H1 (cell line): ENCODE results near the gene ITPK1. TPM values are rescaled to one million over a fixed set of nuclear protein-coding genes. Genes with fewer than 3 reads are reported as not detected.

ENCODE experiments used
- CTCF ChIA-PET: fragments of 300-600 bp; sonication (Branson Sonifier 250); formaldehyde crosslinking; loops from one replicate; lab custom pipeline; 2021; ENCODE audit not compliant: partially characterized antibody; lab: Charles Lee
- POLR2A ChIA-PET: fragments of 300-600 bp; sonication (Branson Sonifier 250); formaldehyde crosslinking; loops from one replicate; lab custom pipeline; 2021; ENCODE audit warnings: inconsistent platforms; ENCODE audit not compliant: partially characterized antibody; lab: Charles Lee
- DNase-seq, 2 experiments: peaks; one replicate each; pipeline versions ENCODE4 v3.0.0 to v3.0.0-alpha.2; 2010 to 2022; ENCODE audit warnings: low spot score in 2 of 2, low read depth in 1 of 2, mixed read lengths in 1 of 2
- FAIRE-seq: peaks from 2 replicates; lab custom pipeline; 2011; peaks lifted over from hg19 to GRCh38; lab: Jason Lieb, UNC
- H2AFZ ChIP-seq: 2 replicates; pipeline ENCODE4 v1.8.1; 2012; ENCODE audit warnings: low read length, inconsistent platforms
- H2AK5ac ChIP-seq: 2 replicates; pipeline ENCODE4 v1.6.1; 2013; ENCODE audit warnings: low read depth, low read length
- H2BK120ac ChIP-seq: replicated peaks from 2 replicates; pipeline ENCODE3; 2013; ENCODE audit warnings: low read depth, low read length, inconsistent platforms
- H2BK12ac ChIP-seq: 2 replicates; pipeline ENCODE4 v1.6.1; 2013; ENCODE audit warnings: low read depth, low read length
- H2BK15ac ChIP-seq: 2 replicates; pipeline ENCODE4 v1.6.1; 2013; ENCODE audit warnings: low read length
- H2BK20ac ChIP-seq: 2 replicates; pipeline ENCODE4 v1.6.1; 2013; ENCODE audit warnings: low read length
- H2BK5ac ChIP-seq: 2 replicates; pipeline ENCODE4 v1.6.1; 2013; ENCODE audit warnings: low read depth, low read length
- H3K14ac ChIP-seq: 2 replicates; pipeline ENCODE4 v1.6.1; 2013; ENCODE audit warnings: inconsistent platforms; ENCODE audit not compliant: insufficient read length
- H3K18ac ChIP-seq: 2 replicates; pipeline ENCODE4 v1.6.1; 2013; ENCODE audit warnings: low read length; ENCODE audit errors: extremely low read depth
- H3K23ac ChIP-seq: 2 replicates; pipeline ENCODE4 v1.6.1; 2013; ENCODE audit warnings: inconsistent platforms; ENCODE audit not compliant: insufficient read length
- H3K23me2 ChIP-seq: 2 replicates; pipeline ENCODE4 v1.6.1; 2013; ENCODE audit warnings: low read depth, low read length
- H3K27ac ChIP-seq: 2 replicates; pipeline ENCODE4 v1.6.1; 2011; ENCODE audit warnings: low read depth, low read length, inconsistent platforms
- H3K27me3 ChIP-seq, 4 experiments: replicated peaks in 1 of 4; 1 replicate in 1 of 4; 2 replicates in 3 of 4; pipeline versions ENCODE4 v1.6.1 to v1.8.1; 2011 to 2013; ENCODE audit warnings: low read length in 3 of 4, mild to moderate bottlenecking in 3 of 4, inconsistent platforms in 2 of 4, mixed read lengths in 2 of 4, moderate library complexity in 1 of 4; ENCODE audit not compliant: control insufficient read depth in 3 of 4, insufficient read depth in 3 of 4; ENCODE audit errors: extremely low read depth in 1 of 4
- H3K36me3 ChIP-seq, 4 experiments: 2 replicates each; pipeline versions ENCODE4 v1.6.1 to v1.8.1; 2011 to 2013; ENCODE audit warnings: mild to moderate bottlenecking in 4 of 4, low read length in 3 of 4, moderate library complexity in 2 of 4, control low read depth in 1 of 4, inconsistent platforms in 1 of 4; ENCODE audit not compliant: insufficient read depth in 4 of 4, control insufficient read depth in 2 of 4
- H3K4ac ChIP-seq: replicated peaks from 2 replicates; pipeline ENCODE3; 2013; ENCODE audit warnings: low read length, low read depth, mixed read lengths, inconsistent platforms; ENCODE audit not compliant: insufficient read length
- H3K4me1 ChIP-seq, 4 experiments: replicated peaks in 1 of 4; 1 replicate in 1 of 4; 2 replicates in 3 of 4; pipeline versions ENCODE4 v1.6.1 to v1.8.1; 2011 to 2013; ENCODE audit warnings: low read length in 3 of 4, inconsistent platforms in 2 of 4, mixed read lengths in 1 of 4; ENCODE audit not compliant: insufficient read depth in 4 of 4, control insufficient read depth in 3 of 4
- H3K4me2 ChIP-seq, 2 experiments: 2 replicates each; pipeline versions ENCODE4 v1.6.1 to v1.8.1; 2011 to 2013; ENCODE audit warnings: low read depth in 2 of 2, low read length in 2 of 2, control low read depth in 1 of 2, inconsistent platforms in 1 of 2, mild to moderate bottlenecking in 1 of 2; ENCODE audit not compliant: insufficient read depth in 1 of 2
- H3K4me3 ChIP-seq, 4 experiments: fragments of 200-600, 300-600 bp in 1 of 4; sonication (generic), shearing (Covaris generic), sonication (Bioruptor Twin) in 1 of 4; 2 replicates each; pipeline versions ENCODE4 v1.5.1 to v1.8.1; 2011 to 2016; ENCODE audit warnings: low read length in 4 of 4, low read depth in 3 of 4, control low read depth in 2 of 4, inconsistent platforms in 2 of 4, mild to moderate bottlenecking in 2 of 4, mixed read lengths in 1 of 4, moderate library complexity in 1 of 4; ENCODE audit not compliant: insufficient read depth in 2 of 4; ENCODE audit errors: extremely low read depth in 1 of 4
- H3K56ac ChIP-seq: replicated peaks from 2 replicates; pipeline ENCODE3; 2013; ENCODE audit warnings: low read depth, mild to moderate bottlenecking, mixed read lengths, low read length, inconsistent platforms; ENCODE audit not compliant: insufficient read length
- H3K79me1 ChIP-seq: 2 replicates; pipeline ENCODE4 v1.6.1; 2013; ENCODE audit warnings: low read depth, low read length, control low read depth
- H3K79me2 ChIP-seq, 2 experiments: 2 replicates each; pipeline versions ENCODE4 v1.6.1 to v1.8.1; 2012 to 2013; ENCODE audit warnings: low read length in 2 of 2, mild to moderate bottlenecking in 2 of 2, inconsistent platforms in 1 of 2; ENCODE audit not compliant: insufficient read depth in 2 of 2, control insufficient read depth in 1 of 2
- H3K9ac ChIP-seq, 4 experiments: replicated peaks in 1 of 4; 1 replicate in 1 of 4; 2 replicates in 3 of 4; pipeline versions ENCODE4 v1.6.1 to v1.8.1; 2011 to 2013; ENCODE audit warnings: low read depth in 3 of 4, low read length in 3 of 4, control low read depth in 2 of 4, mild to moderate bottlenecking in 2 of 4, moderate library complexity in 2 of 4, inconsistent platforms in 1 of 4; ENCODE audit errors: extremely low read depth in 1 of 4
- H3K9me3 ChIP-seq, 2 experiments: 2 replicates each; pipeline versions ENCODE4 v1.6.1 to v1.8.1; 2012 to 2013; ENCODE audit warnings: mild to moderate bottlenecking in 2 of 2, moderate library complexity in 2 of 2, control low read depth in 1 of 2, inconsistent platforms in 1 of 2, low read depth in 1 of 2, low read length in 1 of 2, mixed read lengths in 1 of 2; ENCODE audit not compliant: insufficient read depth in 2 of 2
- H4K20me1 ChIP-seq, 2 experiments: replicated peaks in 1 of 2; 2 replicates each; pipeline versions ENCODE3 to v1.8.1; 2011 to 2013; ENCODE audit warnings: inconsistent platforms in 2 of 2, low read length in 2 of 2, mild to moderate bottlenecking in 1 of 2; ENCODE audit not compliant: insufficient read depth in 2 of 2, control insufficient read depth in 1 of 2
- H4K5ac ChIP-seq: 2 replicates; pipeline ENCODE4 v1.6.1; 2013; ENCODE audit warnings: low read length, low read depth, mixed read lengths, inconsistent platforms; ENCODE audit not compliant: insufficient read length
- H4K8ac ChIP-seq: 2 replicates; pipeline ENCODE4 v1.8.0; 2013; ENCODE audit warnings: mild to moderate bottlenecking, moderate library complexity, low read length, inconsistent platforms; ENCODE audit not compliant: insufficient read depth; ENCODE audit errors: extremely low read depth
- H4K91ac ChIP-seq: replicated peaks from 2 replicates; pipeline ENCODE3; 2013; ENCODE audit warnings: low read length, mixed read lengths, inconsistent platforms; ENCODE audit not compliant: insufficient read length
- BRCA1 ChIP-seq: IDR thresholded peaks from 2 replicates; pipeline ENCODE4 v1.6.1; 2012; ENCODE audit warnings: low read depth, low read length, improper control_type of control experiment
- CBX5 ChIP-seq: fragments of 300-800, 300-1000 bp; sonication (generic); IDR thresholded peaks from 2 replicates; pipeline ENCODE4 v1.7.1; 2016; ENCODE audit warnings: antibody characterized with exemption, low read length, low read depth
- CTCF ChIP-seq, 3 experiments: IDR thresholded peaks; 1 replicate in 2 of 3; 2 replicates in 1 of 3; pipeline versions ENCODE4 v1.5.1 to v1.6.1; 2011; ENCODE audit warnings: low read length in 3 of 3, mild to moderate bottlenecking in 3 of 3, inconsistent platforms in 2 of 3, low read depth in 1 of 3, moderate library complexity in 1 of 3; ENCODE audit not compliant: insufficient read depth in 1 of 3; ENCODE audit errors: control extremely low read depth in 1 of 3
- EGR1 ChIP-seq: IDR thresholded peaks from 2 replicates; pipeline ENCODE4 v1.6.1; 2011; ENCODE audit warnings: low read depth, low read length, borderline replicate concordance
- HDAC2 ChIP-seq, 2 experiments: fragments of 300-600 bp in 1 of 2; sonication (generic) in 1 of 2; IDR thresholded peaks; 2 replicates each; pipeline ENCODE4 v1.6.1; 2011 to 2012; ENCODE audit warnings: low read depth in 2 of 2, low read length in 2 of 2, mild to moderate bottlenecking in 2 of 2, moderate library complexity in 2 of 2, borderline replicate concordance in 1 of 2, inconsistent platforms in 1 of 2
- HDAC6 ChIP-seq: IDR thresholded peaks from one replicate; pipeline ENCODE4 v1.7.1; 2012; ENCODE audit warnings: low read depth, mild to moderate bottlenecking, inconsistent platforms, low read length, moderate library complexity
- KDM4A ChIP-seq: IDR thresholded peaks from one replicate; pipeline ENCODE4 v1.7.1; 2012; ENCODE audit warnings: low read depth, mild to moderate bottlenecking, moderate library complexity, low read length, inconsistent platforms; ENCODE audit not compliant: severe bottlenecking
- KDM5A ChIP-seq: fragments of 200-600 bp; IDR thresholded peaks from 2 replicates; pipeline ENCODE4 v1.7.1; 2012; ENCODE audit warnings: mild to moderate bottlenecking, low read length, inconsistent platforms, mixed read lengths
- NANOG ChIP-seq: IDR thresholded peaks from 2 replicates; pipeline ENCODE4 v1.6.1; 2011; ENCODE audit warnings: low read length, low read depth, mild to moderate bottlenecking, inconsistent platforms; ENCODE audit not compliant: insufficient read depth, poor library complexity, severe bottlenecking
- SP2 ChIP-seq: IDR thresholded peaks from 2 replicates; pipeline ENCODE4 v1.6.1; 2012; ENCODE audit warnings: mild to moderate bottlenecking, low read length, inconsistent platforms
- WGBS, 2 experiments: shearing (Covaris generic) in 1 of 2; methylation state at CpG; one replicate each; pipeline versions ENCODE4 v1.1.6 to v1.1.7; 2013 to 2015; ENCODE audit warnings: low lambda C conversion rate in 2 of 2, mixed read lengths in 2 of 2, inconsistent platforms in 1 of 2, low coverage in 1 of 2, missing lambda C conversion rate in 1 of 2; ENCODE audit not compliant: insufficient replicate concordance in 2 of 2, insufficient coverage in 1 of 2, insufficient read length in 1 of 2; ENCODE audit errors: extremely low coverage in 1 of 2, missing lambda C conversion rate in 1 of 2; 5-methylcytosine and 5-hydroxymethylcytosine counted together
- polyA plus RNA-seq, 7 experiments: library from polyadenylated mRNA; depleted of rRNA in 3 of 7; stranded (reverse) in 5 of 7; unstranded in 2 of 7; fragments of >200 nt in 5 of 7; fragments of 200-250 nt in 2 of 7; gene quantifications; 1 replicate in 5 of 7; 2 replicates in 1 of 7; 4 replicates in 1 of 7; pipeline versions ENCODE4 v1.2.1 to v1.2.3, GENCODE V29; 2011 to 2013; ENCODE audit warnings: missing spikeins in 2 of 7, mixed read lengths in 2 of 7
- total RNA-seq: library from RNA; stranded (reverse); fragmentation: NEBNext Ultra II Directional; extraction: Animal tissue kit (Norgen Biotek cat#: 25700); gene quantifications from 2 replicates; pipeline ENCODE4 v1.2.1, GENCODE V29; 2021

ITPK1 gene
- total and polyA plus RNA-seq, 2 of the 8 experiments (the other 6 are each of a cell fraction or from before 2014, with no cell fraction given) = 108 to 143 TPM

GRCh38 chr14:93062890-93063289 is 52.8 kb downstream of the ITPK1 start:
- POLR2A ChIA-PET = no interaction called here
- Histone ChIP-seq H4K91ac (no peak overlapping the region), H2AK5ac (0 out of 2 replicates have a peak overlapping the region, but pooled peaks have one; percentile 82), H2BK20ac (no peak overlapping the region), H2BK15ac (0 out of 2 replicates have a peak overlapping the region, but pooled peaks have one; percentile 16), H3K23me2 (no peaks in the 10 kb centered on the region), H3K18ac (peak overlapping the region; percentile 48; the same call in 1 of the 2 replicates), H3K4ac (no peak overlapping the region), H3K36me3 (no peaks in the 10 kb centered on the region), H2BK12ac (no peak overlapping the region), H4K5ac (no peak overlapping the region), H3K4me1 (peaks cover 0 to 18% (median 7%) of the 10 kb centered on the region in 4 experiments; a peak in 5 of 7 replicates), H3K79me2 (peaks cover 0 to 34% of the 10 kb centered on the region in 2 experiments; a peak in 2 of 4 replicates), H2BK120ac (no peak overlapping the region), H3K23ac (no peak overlapping the region), H3K56ac (no peak overlapping the region), H3K4me2 (no peak overlapping the region), H2BK5ac (0 out of 2 replicates have a peak overlapping the region, but pooled peaks have one; percentile 60), H4K20me1 (peaks cover 0 to 2% of the 10 kb centered on the region in 2 experiments), H3K9ac (no peak overlapping the region), H3K27ac (no peak overlapping the region), H3K14ac (no peak overlapping the region), H2AFZ (no peak overlapping the region), H3K79me1 (peaks cover 15% of the 10 kb centered on the region), H3K9me3 (no peaks in the 10 kb centered on the region), H3K27me3 (no peaks in the 10 kb centered on the region), H4K8ac (no peak overlapping the region), H3K4me3 (no peak overlapping the region)
- FAIRE-seq = no peak
- WGBS, 2 experiments = 80% methylated on average over 10 of the region's 10 CpGs; no CpG with 5 or more reads in 1 of the 2 experiments
- CTCF ChIA-PET = interaction anchor here (0.5 to 1.4 kb wide), 4 partner anchors 38 to 211 kb away, joined by 3 to 4 read pairs (median 4); no protein-coding TSS in a partner anchor
- DNase-seq = no peak
- TF ChIP-seq NANOG = no peak
- TF ChIP-seq CBX5 = no peak
- TF ChIP-seq HDAC6 = no peak
- no peak for TF ChIP-seq HDAC2 (IDR thresholded peaks at IDR 0.05; ENCODE audit: borderline replicate concordance in 1 of 2, low read depth in 2 of 2, low read length in 2 of 2)
- TF ChIP-seq KDM4A = no peak
- no peak for TF ChIP-seq BRCA1
- no peak for TF ChIP-seq KDM5A
- TF ChIP-seq SP2 = no peak
- no peak for TF ChIP-seq CTCF (IDR thresholded peaks at IDR 0.05; ENCODE audit: control extremely low read depth in 1 of 3, insufficient read depth in 1 of 3, low read depth in 1 of 3, low read length in 3 of 3)
- TF ChIP-seq EGR1 = no peak
